Activated CD4-positive, CD25-positive, alpha-beta regulatory T cell treated with anti-CD3 and anti-CD28 coated beads, Interleukin-2, amount 50 U/mL, for 72 hours (primary cell): ENCODE data around the gene PDCD11.
"Not testable (repeated sequence)": the region's sequence is repeated elsewhere in the genome, so short reads cannot be mapped to it uniquely, and the experiment has no call there.

Experiments used
- DNase-seq: peaks from one replicate; pipeline ENCODE4 v3.0.0; 2021

Gene PDCD11

GRCh38 chr10:103479135-103479534, 82.7 kb downstream of the PDCD11 start, which contains the start of gene CALHM3:
Gene CALHM3 (minus strand): TSS chr10:103479240. CDS start chr10:103479032, 208 bp downstream.
- no peak for DNase-seq

- no peak for DNase-seq
Observed at GRCh38 chr10:103480521-103480920, 84.1 kb downstream of the PDCD11 start.

- DNase-seq: no peak
Observed at GRCh38 chr10:103481974-103482531, 85.6 kb downstream of the PDCD11 start.

DNA sequence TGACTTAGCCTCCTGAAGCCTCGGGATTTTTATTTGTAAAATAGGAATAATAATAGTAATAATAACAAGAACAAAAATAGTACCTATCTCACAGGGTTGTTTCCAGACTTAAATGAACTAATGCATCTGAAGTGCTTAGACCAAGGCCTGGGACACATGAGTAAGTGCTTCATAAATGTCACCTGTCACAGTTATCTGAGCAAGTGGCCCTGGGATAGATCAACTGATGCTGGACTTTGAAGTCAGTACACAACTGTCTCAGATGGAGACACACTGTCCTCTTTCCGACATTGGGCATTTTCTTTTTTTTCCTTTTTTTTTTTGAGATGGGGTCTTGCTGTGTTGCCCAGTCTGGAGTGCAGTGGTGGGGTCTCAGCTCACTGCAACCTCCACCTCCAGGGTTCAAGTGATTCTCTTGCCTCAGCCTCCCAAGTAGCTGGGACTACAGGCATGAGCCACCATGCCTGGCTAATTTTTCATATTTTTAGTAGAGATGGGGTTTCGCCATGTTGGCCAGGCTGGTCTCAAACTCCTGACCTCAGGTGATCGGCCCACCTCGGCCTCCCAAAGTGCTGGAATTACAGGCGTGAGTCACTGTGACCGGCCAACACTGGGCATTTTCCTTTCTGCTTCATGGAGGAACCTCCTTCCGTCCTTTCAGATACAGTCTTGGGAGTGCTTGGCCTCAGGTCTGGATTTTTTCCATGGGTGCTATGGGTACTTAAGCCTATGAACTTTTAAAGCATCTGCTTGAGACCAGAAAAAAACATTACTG, 90.4 kb downstream of the PDCD11 start:
- not testable (repeated sequence) for DNase-seq

- no peak for DNase-seq
Observed at GRCh38 chr10:103487410-103487708, 90.9 kb downstream of the PDCD11 start.

DNA sequence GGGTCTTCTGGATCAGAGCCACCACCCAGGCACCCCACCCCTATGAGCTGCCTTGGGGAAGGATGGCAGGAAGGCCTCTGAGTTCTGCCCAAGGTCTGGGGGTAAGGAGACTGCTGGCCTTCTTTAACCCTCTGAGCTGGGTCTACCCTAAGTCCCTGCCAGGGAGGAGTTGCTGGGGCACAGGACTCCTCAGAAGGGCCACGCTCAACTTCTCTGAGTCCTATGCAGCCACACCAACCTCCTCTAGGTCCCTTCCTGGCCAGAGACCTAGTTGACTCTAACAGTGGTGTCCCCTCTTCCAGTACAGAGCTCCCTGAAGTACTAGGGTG, 94.5 kb downstream of the PDCD11 start:
- DNase-seq: no peak

DNA sequence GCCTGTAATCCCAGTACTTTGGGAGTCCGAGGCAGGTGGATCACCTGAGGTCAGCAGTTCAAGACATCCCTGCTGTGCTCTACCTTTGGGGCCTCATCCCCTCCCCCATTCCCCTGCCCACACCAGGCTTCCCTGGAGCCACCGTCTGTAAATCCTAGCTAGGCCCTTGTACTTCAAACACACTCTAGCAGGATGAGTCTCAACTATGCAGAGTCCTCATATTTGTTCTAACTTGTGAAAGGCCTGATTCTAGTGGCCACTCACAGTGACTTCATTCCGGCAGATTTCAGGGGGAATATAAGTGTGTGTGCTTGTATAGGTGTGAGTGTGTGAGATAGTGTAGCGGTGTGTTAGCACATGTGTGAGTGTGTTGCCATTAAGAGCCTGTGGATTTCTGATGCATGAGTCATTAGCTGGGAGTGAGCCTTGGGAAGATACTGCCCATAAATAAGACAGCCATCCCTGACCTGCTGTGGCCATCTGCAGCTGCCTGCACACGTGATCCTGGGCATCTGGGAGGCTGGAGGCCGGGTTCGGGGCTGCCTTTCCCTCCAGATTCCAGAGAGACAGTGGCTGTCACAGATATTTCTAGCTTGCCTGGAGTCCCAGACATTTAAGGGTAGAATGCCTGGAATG, 95.4 kb downstream of the PDCD11 start:
- no peak for DNase-seq

- DNase-seq: no peak
Observed at GRCh38 chr10:103492655-103493261, 96.3 kb downstream of the PDCD11 start.

GRCh38 chr10:103493362-103493915, 97.0 kb downstream of the PDCD11 start, which contains the start of gene NEURL1:
Gene NEURL1 (plus strand): TSS chr10:103493705. CDS start chr10:103494388, 683 bp downstream.
- no peak for DNase-seq

- DNase-seq: peak; percentile 38
Observed at GRCh38 chr10:103493916-103494877, 97.8 kb downstream of the PDCD11 start.

DNA sequence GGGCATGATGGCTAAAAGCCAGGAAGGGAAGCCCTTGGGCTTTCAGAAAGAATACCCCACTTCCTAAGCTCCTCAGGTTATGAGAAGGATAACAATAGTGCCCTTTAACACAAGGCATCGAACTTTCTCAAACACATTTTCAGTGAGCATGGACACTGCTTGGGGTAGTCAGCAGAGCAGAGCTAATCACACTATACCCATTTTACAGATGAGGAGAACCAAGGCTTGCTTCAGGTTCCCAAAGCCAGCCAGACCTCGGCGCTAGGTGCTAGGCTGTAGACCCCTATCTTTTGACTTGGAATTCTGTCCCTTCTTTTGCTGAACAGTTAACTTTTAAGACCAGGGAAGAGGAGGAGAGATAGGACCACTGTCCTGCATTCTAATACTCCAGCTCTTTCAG, 98.9 kb downstream of the PDCD11 start:
- DNase-seq: no peak
